Effector CD4-positive, alpha-beta T cell (primary cell): ENCODE results near the gene IGSF5.

Experiments
- DNase-seq: peaks from one replicate; pipeline ENCODE4 v3.0.0-alpha.2; 2020

IGSF5 gene

DNA sequence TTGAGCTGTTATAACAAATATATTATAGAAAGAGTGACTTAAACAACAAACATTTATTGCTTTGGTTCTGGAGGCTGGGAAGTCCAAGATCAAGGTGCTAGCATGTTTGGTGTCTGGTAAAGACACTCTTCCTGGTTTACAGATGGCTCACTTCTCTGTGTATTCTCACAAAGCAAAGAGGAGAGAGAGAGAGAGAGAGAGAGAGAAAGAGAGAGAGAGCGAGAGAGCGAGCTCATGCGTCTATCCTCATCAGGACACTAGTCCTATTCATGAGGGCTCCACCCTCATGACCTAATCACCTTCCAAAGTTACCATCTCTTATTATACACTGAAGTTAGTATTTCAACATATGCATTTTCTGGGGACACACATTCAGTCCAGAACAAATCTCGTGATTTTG is 89.6 kb downstream of the IGSF5 start:
- no peak for DNase-seq

DNA sequence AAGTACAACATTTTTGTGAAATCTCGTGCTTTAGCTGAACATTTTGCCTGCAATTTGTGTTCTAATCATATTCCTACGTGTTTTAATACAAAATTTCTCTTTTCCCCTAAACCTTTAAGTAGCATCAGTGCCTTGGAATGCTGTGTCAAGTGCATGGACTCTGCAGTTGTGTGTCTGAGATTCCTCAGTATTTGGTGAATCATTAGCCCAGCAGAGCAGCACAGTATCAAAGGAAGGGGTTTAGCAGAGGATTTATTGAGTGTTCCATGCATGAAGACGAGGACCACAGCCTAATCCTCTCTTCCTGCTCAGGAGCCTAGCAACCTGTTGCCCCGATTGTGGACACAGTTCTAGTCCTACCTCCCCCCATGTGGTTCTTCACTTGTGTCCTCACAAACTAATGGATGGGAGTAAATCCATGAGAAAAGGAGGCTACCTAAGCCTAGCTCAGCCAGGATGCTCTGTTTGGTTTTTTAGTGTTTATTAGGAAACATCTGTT is 92.9 kb downstream of the IGSF5 start:
- no peak for DNase-seq

DNA sequence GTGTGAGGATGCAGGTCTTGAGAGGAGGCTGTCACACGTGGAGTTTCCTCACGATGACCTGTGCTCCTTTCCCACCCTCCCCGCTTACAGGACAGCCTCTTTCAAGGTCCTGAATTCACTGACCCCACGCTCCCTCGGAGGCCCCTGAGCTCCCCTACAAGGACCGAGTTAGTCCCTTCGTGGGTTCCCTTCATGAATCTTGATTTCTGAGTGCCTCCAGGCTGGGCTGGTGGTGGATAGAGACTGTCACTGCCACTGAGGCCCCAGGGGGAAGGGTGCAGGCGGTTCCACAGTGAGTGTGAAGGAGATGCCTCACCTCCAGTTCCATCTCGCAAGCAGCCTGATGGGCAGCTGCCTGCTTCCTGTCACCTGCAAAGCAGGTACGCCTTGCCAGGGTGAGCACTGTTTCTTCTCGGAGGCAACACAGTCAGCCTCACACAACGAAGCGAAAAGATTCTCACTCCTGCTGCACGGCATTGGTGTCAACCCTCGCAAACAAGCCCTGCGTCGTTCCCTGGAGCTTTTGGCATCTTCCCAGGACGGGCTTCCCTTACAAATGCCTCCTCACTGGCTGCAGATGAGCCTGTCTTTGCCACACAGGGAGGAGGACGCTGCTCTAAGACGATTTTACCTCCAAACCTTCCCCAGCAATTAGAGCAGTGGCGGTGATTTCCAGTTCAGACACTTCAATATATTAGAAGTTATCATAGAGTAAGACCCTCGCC is 95.6 kb downstream of the IGSF5 start:
- no peak for DNase-seq

DNA sequence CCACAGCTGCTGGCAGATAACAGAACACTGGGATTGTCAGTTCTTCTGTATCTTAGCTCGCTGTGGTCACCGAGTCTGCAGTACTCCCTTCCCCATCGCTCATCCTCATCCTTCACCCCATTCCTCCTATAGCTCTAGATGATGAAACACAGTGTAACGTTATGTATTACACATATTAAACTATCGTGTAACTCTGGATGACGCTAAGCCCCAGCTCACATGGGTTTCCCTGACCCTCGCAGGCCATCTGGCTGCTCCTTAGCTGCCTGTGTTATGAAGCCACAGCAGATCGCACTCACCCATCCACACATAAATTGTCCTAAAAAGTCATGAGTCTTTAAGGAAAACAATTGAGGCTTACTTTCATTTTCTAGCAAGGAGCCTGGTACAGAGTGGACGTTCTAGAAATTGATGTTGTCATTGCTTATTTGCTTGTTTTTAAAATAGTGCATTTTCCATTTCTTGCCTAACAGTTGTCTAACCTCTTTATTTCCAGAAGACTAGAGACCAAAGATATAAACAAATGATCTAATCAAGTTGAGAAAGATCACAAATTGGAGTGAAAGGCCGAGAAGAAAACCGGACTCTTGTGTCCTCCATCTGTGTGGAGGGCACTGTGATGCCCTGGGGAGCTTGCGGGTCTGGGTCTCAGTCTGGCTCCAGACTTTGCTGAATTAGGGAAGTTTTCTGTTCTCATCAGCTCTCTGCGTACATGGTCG is 97.9 kb downstream of the IGSF5 start:
- no peak for DNase-seq

DNA sequence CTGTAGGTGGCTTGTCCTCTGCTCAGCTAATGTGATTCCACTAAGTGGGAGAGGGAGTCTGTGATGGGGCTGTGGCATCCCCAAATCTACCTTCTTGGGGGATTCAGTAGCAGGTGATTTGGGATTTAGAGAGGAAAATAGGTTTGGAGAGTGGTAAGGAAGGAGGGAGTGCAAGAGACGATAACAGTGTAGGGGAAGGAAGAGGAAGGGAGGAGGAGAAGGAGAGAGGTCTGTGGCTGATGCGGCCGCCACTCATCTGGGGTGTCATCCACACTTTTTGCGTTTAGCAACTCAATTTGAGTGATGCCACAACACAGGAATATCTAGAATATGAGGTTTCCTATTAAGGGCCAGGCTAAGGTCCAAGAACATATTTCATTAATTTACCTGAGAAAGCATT is 98.5 kb downstream of the IGSF5 start:
- DNase-seq = no peak

DNA sequence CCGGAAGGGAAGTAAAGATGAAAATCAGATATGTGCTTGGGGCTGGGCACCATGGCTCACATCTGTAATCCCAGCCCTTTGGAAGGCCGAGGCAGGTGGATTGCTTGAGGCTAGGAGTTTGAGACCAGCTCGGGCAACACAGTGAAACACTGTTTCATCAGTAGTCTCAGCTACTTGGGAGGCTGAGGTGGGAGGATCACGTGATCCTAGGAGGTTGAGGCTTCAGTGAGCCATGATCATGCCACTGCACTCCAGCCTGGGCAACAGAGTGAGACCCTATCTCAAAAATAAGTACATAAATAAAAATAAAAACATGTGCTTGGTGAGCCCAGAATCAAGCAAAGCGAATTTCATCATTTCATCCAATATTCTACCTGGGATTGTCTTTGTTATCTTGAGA is 98.9 kb downstream of the IGSF5 start:
- DNase-seq = no peak

DNA sequence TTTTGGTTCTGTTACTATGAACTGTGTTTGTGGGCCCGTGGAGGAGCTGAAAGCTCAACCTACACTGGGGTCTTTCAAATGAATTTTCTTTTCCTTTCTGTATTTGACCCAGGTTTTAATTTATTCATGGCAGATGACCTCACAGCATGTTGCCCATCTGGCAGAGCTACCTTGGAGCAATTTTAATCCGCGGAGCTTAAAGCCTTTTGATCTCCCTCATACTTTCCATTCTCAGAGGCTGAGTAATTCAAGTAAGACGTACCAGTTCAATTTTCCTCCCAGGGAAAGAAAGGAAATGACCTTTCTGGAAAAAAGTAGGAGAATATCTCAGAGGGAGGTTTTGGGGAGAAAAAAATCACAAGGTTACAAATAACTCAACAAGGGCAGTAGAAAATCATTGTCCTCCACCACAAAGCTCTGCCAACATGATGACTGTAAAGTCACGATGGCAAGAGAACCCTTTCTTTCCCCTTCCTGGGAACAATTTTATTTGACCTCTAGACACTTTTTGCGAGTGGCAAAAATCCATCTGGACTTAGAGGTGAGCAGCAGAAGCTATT is 100.7 kb downstream of the IGSF5 start:
- DNase-seq = no peak

DNA sequence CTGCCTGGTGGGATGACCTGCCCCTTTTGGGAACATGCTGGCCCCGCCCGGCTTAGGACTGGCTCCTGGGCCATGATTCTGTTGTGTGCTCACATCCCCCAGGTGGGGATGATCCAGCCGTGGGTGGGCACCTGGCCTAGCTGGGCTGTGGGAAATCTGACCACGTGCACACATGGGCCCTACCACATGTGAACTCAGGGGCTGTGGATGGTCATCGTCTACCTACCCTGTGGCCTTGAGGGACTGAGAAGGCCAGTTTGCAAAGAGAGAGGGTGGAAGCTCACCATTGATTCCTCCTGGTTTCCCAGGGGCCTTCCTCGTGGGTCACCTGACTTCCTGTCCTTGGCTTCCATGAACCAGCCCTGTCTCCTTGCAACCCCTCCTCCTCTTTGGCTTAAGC is 102.9 kb downstream of the IGSF5 start:
- DNase-seq = no peak

DNA sequence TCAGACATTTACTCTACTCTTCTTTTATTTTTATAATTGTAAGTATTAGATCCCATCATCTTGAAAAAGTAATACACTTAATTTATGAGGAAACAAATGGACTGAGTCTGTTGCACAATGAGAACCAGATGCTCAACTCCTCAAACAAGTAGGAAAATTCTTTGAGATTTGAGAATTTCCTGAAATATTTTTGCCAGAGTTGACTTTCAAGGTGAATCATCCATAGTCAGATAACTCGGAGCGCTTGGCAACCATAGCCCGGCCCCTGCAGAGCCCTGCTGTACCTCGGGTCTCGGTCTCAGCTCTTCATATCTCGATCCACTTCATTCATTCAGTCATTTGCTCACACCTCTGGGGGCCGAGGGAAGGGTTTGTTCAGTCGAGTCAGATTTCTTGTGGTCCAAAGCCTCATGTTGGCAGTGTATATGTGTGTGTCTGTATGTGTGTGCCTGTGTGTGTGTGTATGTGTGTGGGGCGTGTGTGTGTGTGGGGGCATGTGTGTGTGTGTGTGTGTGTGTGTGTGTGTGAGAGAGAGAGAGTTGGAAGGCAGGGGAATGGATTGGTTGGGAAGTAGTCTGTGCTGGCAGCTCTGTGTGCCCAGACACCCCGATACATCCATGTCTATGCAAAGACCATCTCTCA is 104.2 kb downstream of the IGSF5 start:
- no peak for DNase-seq

DNA sequence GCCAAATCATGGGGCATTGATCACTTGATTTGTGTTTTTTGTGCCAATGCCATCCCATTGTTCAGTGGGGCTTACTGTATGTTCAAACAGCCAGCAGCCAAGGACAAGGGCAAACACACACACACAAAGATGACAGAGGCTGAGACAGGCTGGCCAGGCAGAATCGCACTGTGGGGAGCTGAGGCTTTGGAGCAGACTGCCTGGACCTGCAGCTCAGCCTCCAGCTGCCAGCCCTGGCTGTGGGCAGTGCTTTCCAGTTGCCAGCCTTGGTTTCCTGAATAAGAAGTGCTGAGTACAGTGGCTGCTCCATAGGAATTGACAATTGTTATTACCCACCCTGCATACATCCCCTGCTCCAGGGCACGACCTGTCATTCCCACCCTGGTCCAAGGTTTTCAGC is 105.3 kb downstream of the IGSF5 start:
- DNase-seq = no peak

DNA sequence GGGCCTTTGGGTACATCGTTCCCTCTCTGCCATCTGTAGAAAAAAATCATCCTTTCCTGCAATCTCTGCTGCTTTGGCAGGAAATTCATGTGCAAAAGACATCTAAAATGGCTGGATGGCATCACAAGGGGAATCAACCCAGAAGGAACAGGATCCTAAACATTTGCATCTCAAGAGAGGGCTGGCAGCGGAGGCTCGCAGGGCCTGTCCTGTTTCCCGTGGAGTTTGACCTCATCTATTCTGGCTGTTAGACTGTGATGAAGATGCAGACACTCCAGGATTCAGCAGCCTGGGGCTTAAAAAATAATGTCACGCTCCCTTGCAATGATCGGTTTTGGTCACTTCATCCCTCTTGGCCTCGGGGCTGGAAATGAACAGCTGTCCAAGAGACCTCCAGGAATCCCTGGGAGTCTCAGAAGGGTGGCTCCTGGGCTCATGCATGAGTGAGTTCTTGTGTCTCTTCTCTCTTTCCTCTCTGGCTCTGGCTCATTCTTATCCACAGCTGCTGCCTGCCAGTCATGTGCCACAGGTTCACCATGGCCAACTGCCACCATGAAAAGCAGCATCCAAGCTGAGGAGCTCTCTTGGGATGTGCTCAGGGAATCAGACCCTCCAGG is 106.1 kb downstream of the IGSF5 start:
- no peak for DNase-seq
